A549 (cell line): ENCODE data around the gene SYNPR.

Experiments
- CTCF ChIP-seq: fragments of >200 bp; sonication (Bioruptor Twin); formaldehyde crosslinking; IDR thresholded peaks from 3 replicates; pipeline ENCODE4 v1.5.1; 2016
- EP300 ChIP-seq, 2 experiments: fragments of >200 bp; sonication (Bioruptor Twin); formaldehyde crosslinking; IDR thresholded peaks; 2 replicates in 1 of 2; 3 replicates in 1 of 2; pipeline ENCODE4 v1.6.1; 2016 to 2017
- ESRRA ChIP-seq: fragments of 150-350 bp; IDR thresholded peaks from 2 replicates; pipeline ENCODE4 v1.6.1; 2014; ENCODE audit warnings: mild to moderate bottlenecking, low read length, borderline replicate concordance
- JUNB ChIP-seq: fragments of >200 bp; sonication (Bioruptor Twin); formaldehyde crosslinking; IDR thresholded peaks from 2 replicates; pipeline ENCODE4 v1.6.1; 2016
- KDM5A ChIP-seq: fragments of 200-600 bp; sonication (generic); IDR thresholded peaks from 2 replicates; pipeline ENCODE4 v1.6.1; 2016; ENCODE audit warnings: antibody characterized with exemption, mild to moderate bottlenecking
- MAX ChIP-seq: IDR thresholded peaks from 2 replicates; pipeline ENCODE4 v1.6.1; 2012
- MAZ ChIP-seq: fragments of 150-350 bp; IDR thresholded peaks from 2 replicates; pipeline ENCODE4 v1.6.1; 2014; ENCODE audit warnings: antibody characterized with exemption, low read depth, low read length, borderline replicate concordance
- POLR2AphosphoS2 ChIP-seq: conservative IDR thresholded peaks from 2 replicates; pipeline ENCODE4 v1.6.1; 2012; ENCODE audit warnings: low read length, improper control_type of control experiment, inconsistent platforms
- RCOR1 ChIP-seq: fragments of 150-350 bp; IDR thresholded peaks from 2 replicates; pipeline ENCODE4 v1.6.1; 2014; ENCODE audit warnings: antibody characterized with exemption, low read length, low read depth
- RFX5 ChIP-seq: fragments of 450-650 bp; IDR thresholded peaks from 2 replicates; pipeline ENCODE4 v1.7.1; 2014; ENCODE audit warnings: antibody characterized with exemption, mild to moderate bottlenecking, moderate library complexity
- SMC3 ChIP-seq: fragments of >200 bp; sonication (Bioruptor Twin); formaldehyde crosslinking; IDR thresholded peaks from 3 replicates; pipeline ENCODE4 v1.6.1; 2018; ENCODE audit warnings: inconsistent platforms

- TF ChIP-seq SMC3 = no peak
- TF ChIP-seq ESRRA = no peak
- no peak for TF ChIP-seq MAX
- TF ChIP-seq EP300 (IDR thresholded peaks at IDR 0.05) = no peak
- TF ChIP-seq RFX5 = no peak
- no peak for TF ChIP-seq JUNB
- TF ChIP-seq CTCF = no peak
- TF ChIP-seq KDM5A = no peak
- TF ChIP-seq POLR2AphosphoS2 = no peak
- no peak for TF ChIP-seq RCOR1
- no peak for TF ChIP-seq MAZ
Measured at GRCh38 chr3:63429905-63430304, 151.8 kb downstream of the SYNPR start.
